WTC11 (cell line): ENCODE results near the gene HDLBP. TPM values are rescaled to one million over a fixed set of nuclear protein-coding genes. Genes with fewer than 3 reads are reported as not detected.

ENCODE experiments used
- ATAC-seq: fragments of 200-7000 bp; cut with Tn5 transposase; 2 replicates; pipeline ENCODE4 v1.10.0; 2021; ENCODE audit warnings: mild to moderate bottlenecking, moderate library complexity
- CTCF ChIA-PET: fragments of 300-600 bp; sonication (Branson Sonifier 250); formaldehyde crosslinking; loops from one replicate; lab custom pipeline; 2021; ENCODE audit warnings: antibody characterized with exemption; lab: Charles Lee
- POLR2A ChIA-PET: fragments of 350-600 bp; sonication (Branson Sonifier 250); formaldehyde crosslinking; loops from one replicate; lab custom pipeline; 2021; ENCODE audit warnings: antibody characterized with exemption; lab: Charles Lee
- DNase-seq: peaks from one replicate; pipeline ENCODE4 v3.0.0; 2021; ENCODE audit warnings: low spot score
- H3K27ac Mint-ChIP-seq: 2 replicates; pipeline ENCODE4 v1.8.0; 2021; ENCODE audit warnings: mixed read lengths
- H3K27me3 Mint-ChIP-seq: 2 replicates; pipeline ENCODE4 v1.8.0; 2021; ENCODE audit warnings: low read depth, mild to moderate bottlenecking, moderate library complexity, mixed read lengths
- H3K36me3 Mint-ChIP-seq: 2 replicates; pipeline ENCODE4 v1.8.0; 2021; ENCODE audit warnings: mixed read lengths
- H3K4me1 Mint-ChIP-seq: 2 replicates; pipeline ENCODE4 v1.8.0; 2022; ENCODE audit warnings: mixed read lengths
- H3K4me3 Mint-ChIP-seq: 2 replicates; pipeline ENCODE4 v1.8.0; 2021; ENCODE audit warnings: mild to moderate bottlenecking, moderate library complexity, mixed read lengths
- H3K9me3 Mint-ChIP-seq: 2 replicates; pipeline ENCODE4 v1.8.0; 2021; ENCODE audit warnings: mixed read lengths
- AFF4 ChIP-seq: sonication (generic); formaldehyde crosslinking; IDR thresholded peaks from 2 replicates; pipeline ENCODE4 v1.8.1; 2023; ENCODE audit warnings: mild to moderate bottlenecking, missing genetic modification reagents, borderline replicate concordance
- ARID4B ChIP-seq: sonication (generic); formaldehyde crosslinking; IDR thresholded peaks from 2 replicates; pipeline ENCODE4 v1.8.0; 2023; ENCODE audit warnings: missing genetic modification reagents, mild to moderate bottlenecking, borderline replicate concordance
- CREB1 ChIP-seq: sonication (generic); formaldehyde crosslinking; IDR thresholded peaks from 2 replicates; pipeline ENCODE4 v1.8.0; 2023; ENCODE audit warnings: mild to moderate bottlenecking, missing genetic modification reagents
- E2F5 ChIP-seq: sonication (generic); formaldehyde crosslinking; IDR thresholded peaks from 2 replicates; pipeline ENCODE4 v1.8.1; 2022; ENCODE audit warnings: mild to moderate bottlenecking, moderate library complexity, missing genetic modification reagents
- ELF4 ChIP-seq: sonication (generic); formaldehyde crosslinking; IDR thresholded peaks from 2 replicates; pipeline ENCODE4 v1.8.1; 2022; ENCODE audit warnings: low read depth, mild to moderate bottlenecking, moderate library complexity, missing genetic modification reagents
- FOXP1 ChIP-seq: sonication (generic); formaldehyde crosslinking; IDR thresholded peaks from 2 replicates; pipeline ENCODE4 v1.8.0; 2022; ENCODE audit warnings: missing genetic modification reagents, mild to moderate bottlenecking, moderate library complexity, borderline replicate concordance
- GABPB1 ChIP-seq: sonication (generic); formaldehyde crosslinking; IDR thresholded peaks from 2 replicates; pipeline ENCODE4 v1.8.1; 2023; ENCODE audit warnings: mild to moderate bottlenecking, missing genetic modification reagents
- HMGA2 ChIP-seq: fragments of 250-450 bp; sonication (Bioruptor Pico); IDR thresholded peaks from 2 replicates; pipeline ENCODE4 v1.4.0; 2021; ENCODE audit warnings: mild to moderate bottlenecking, moderate library complexity
- IRF2 ChIP-seq: sonication (generic); formaldehyde crosslinking; IDR thresholded peaks from 2 replicates; pipeline ENCODE4 v1.8.0; 2022; ENCODE audit warnings: low read depth, missing genetic modification reagents, borderline replicate concordance
- SOX15 ChIP-seq: fragments of 250-450 bp; sonication (Bioruptor Pico); IDR thresholded peaks from 2 replicates; pipeline ENCODE4 v1.9.0; 2021; ENCODE audit warnings: mild to moderate bottlenecking
- SP1 ChIP-seq: sonication (generic); formaldehyde crosslinking; conservative IDR thresholded peaks from 2 replicates; pipeline ENCODE4 v1.8.1; 2022; ENCODE audit warnings: missing genetic modification reagents
- TCF7 ChIP-seq: sonication (generic); formaldehyde crosslinking; IDR thresholded peaks from 2 replicates; pipeline ENCODE4 v1.8.0; 2022; ENCODE audit warnings: mild to moderate bottlenecking, low read depth, missing genetic modification reagents, moderate library complexity
- TP53 ChIP-seq: sonication (generic); formaldehyde crosslinking; IDR thresholded peaks from 2 replicates; pipeline ENCODE4 v1.8.1; 2023; ENCODE audit warnings: mild to moderate bottlenecking, missing genetic modification reagents
- ZBTB21 ChIP-seq: sonication (generic); formaldehyde crosslinking; IDR thresholded peaks from 2 replicates; pipeline ENCODE4 v1.8.1; 2023; ENCODE audit warnings: mild to moderate bottlenecking, missing genetic modification reagents, borderline replicate concordance
- ZNF121 ChIP-seq: sonication (generic); formaldehyde crosslinking; IDR thresholded peaks from 2 replicates; pipeline ENCODE4 v1.8.0; 2023; ENCODE audit warnings: missing genetic modification reagents
- ZNF138 ChIP-seq: sonication (generic); formaldehyde crosslinking; conservative IDR thresholded peaks from 2 replicates; pipeline ENCODE4 v1.8.1; 2022; ENCODE audit warnings: mild to moderate bottlenecking, moderate library complexity, missing genetic modification reagents
- total RNA-seq: library from RNA; stranded (reverse); gene quantifications from 3 replicates; pipeline ENCODE4 v1.2.3, GENCODE V29; 2021

Gene HDLBP
- total RNA-seq, 1 experiment from 2014 or later: 368 TPM

GRCh38 chr2:241256168-241256545 lies 59.3 kb downstream of the HDLBP start:
- TF ChIP-seq GABPB1 (CRISPR knock-in tag) (no peak), ARID4B (no peak), TCF7 (CRISPR knock-in tag) (no peak), IRF2 (CRISPR knock-in tag) (no peak), ZNF121 (CRISPR knock-in tag) (no peak), TP53 (CRISPR knock-in tag) (no peak), SP1 (CRISPR knock-in tag) (no peak), SOX15 (CRISPR knock-in tag) (no peak), CREB1 (CRISPR knock-in tag) (no peak), AFF4 (CRISPR knock-in tag) (no peak)
- ATAC-seq (no peak), DNase-seq (no peak)
- no peak overlapping the region for H3K27ac Mint-ChIP-seq
- H3K4me1 Mint-ChIP-seq: no peaks in the 10 kb centered on the region
- H3K9me3 Mint-ChIP-seq: no peaks in the 10 kb centered on the region
- H3K36me3 Mint-ChIP-seq: peaks cover 77% of the 10 kb centered on the region
- no peaks in the 10 kb centered on the region for H3K27me3 Mint-ChIP-seq
- H3K4me3 Mint-ChIP-seq: no peak overlapping the region
- POLR2A ChIA-PET: no interaction called here
- CTCF ChIA-PET: no interaction called here

- DNase-seq: no peak
- H3K27ac Mint-ChIP-seq: no peak overlapping the region
- H3K4me3 Mint-ChIP-seq: no peak overlapping the region
- H3K27me3 Mint-ChIP-seq: no peaks in the 10 kb centered on the region
- POLR2A ChIA-PET: no interaction called here
- peaks cover 79% of the 10 kb centered on the region for H3K36me3 Mint-ChIP-seq
- H3K9me3 Mint-ChIP-seq: no peaks in the 10 kb centered on the region
- H3K4me1 Mint-ChIP-seq: no peaks in the 10 kb centered on the region
- no peak for TF ChIP-seq E2F5
- no peak for TF ChIP-seq TCF7 (CRISPR knock-in tag)
- no peak for TF ChIP-seq ZNF138 (CRISPR knock-in tag)
- no peak for TF ChIP-seq ZBTB21 (CRISPR knock-in tag)
- no peak for TF ChIP-seq HMGA2 (CRISPR knock-in tag)
- no peak for TF ChIP-seq ELF4 (CRISPR knock-in tag)
- no peak for TF ChIP-seq FOXP1
- no peak for ATAC-seq
- CTCF ChIA-PET: no interaction called here
These were observed 59.8 kb downstream of the HDLBP start for GRCh38 chr2:241255542-241256167.
